NCI-H226 (cell line): ENCODE data around the gene NCR3LG1.

Experiments
- DNase-seq: peaks from one replicate; pipeline ENCODE4 v3.0.0-alpha.2; 2015

The NCR3LG1 gene

DNA sequence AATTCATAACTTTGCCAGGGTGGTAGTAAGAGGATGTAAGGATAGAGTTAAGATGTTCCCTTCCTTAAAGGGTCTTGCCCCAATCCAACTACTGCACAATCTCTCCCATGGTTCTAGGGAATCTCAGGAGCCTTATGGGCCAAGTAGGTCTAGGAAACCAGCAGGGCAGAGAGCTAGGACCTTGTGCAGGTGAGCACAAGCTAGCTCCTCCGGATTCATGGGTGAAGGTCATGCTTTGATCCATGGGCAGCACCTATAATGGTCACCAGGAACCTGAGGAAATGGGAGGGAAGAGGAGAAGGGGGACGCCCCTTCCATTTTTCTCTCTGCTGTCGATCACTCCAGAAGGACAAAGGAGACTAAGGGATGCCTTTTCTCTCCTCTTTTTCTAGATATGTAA is 20.0 kb downstream of the NCR3LG1 start:
- no peak for DNase-seq

DNA sequence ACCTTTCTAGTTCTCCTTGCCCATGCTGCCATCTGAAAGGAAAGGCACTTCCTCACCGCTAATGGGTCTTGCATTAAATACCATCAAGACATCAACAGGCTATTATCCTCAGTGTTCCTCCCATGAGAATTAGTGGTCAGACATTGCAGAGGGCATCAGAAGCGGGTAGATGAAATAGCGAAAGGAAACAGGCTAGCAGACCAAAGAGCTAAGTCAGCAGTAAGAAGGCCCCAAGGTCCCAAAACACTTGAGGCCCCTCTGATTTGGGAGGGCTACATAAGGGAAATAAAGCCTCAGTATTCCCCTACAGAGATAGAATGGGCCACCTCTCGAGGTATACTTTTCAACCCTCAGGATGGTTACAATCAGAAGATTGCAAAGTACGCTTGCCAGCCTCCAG is 23.9 kb downstream of the NCR3LG1 start:
- DNase-seq = no peak

DNA sequence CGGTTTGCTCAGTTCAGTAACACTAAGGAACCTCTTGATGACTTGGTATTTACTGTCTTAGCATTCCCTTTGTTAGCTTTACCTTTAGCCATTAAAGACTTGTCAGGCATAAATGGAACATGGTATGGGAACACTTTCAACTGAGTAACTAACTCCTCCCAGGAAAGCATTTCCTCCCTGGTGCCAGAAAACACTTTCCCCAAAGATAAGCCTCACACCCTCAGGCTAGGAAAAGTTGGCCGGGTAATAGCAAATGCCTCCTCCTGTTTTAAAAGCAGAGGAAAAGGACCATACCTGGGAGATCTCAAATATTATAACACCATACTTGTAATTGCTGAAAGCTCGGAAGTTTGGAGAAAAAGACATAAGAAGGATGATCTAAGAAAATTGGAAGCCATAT is 24.9 kb downstream of the NCR3LG1 start:
- DNase-seq = peak; percentile 86

DNA sequence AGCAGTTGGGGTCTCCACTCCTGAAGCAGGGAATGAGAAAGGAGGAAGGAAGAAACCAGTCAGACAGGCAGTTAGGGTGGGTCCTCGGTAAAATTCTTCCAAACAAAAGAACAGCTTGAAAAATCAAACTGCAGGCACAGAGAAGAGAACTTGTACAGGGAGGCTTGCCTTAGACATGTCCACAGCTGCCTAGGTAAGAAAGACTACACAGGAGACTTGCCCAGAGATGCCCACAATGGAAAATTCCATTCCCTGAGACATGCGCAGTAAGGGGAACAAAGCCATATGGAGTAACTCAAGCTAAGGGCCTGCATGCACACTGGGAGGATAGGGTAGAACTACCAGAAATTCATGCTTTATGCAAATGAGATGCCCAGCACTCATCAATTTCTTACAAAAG is 27.1 kb downstream of the NCR3LG1 start:
- DNase-seq = no peak

DNA sequence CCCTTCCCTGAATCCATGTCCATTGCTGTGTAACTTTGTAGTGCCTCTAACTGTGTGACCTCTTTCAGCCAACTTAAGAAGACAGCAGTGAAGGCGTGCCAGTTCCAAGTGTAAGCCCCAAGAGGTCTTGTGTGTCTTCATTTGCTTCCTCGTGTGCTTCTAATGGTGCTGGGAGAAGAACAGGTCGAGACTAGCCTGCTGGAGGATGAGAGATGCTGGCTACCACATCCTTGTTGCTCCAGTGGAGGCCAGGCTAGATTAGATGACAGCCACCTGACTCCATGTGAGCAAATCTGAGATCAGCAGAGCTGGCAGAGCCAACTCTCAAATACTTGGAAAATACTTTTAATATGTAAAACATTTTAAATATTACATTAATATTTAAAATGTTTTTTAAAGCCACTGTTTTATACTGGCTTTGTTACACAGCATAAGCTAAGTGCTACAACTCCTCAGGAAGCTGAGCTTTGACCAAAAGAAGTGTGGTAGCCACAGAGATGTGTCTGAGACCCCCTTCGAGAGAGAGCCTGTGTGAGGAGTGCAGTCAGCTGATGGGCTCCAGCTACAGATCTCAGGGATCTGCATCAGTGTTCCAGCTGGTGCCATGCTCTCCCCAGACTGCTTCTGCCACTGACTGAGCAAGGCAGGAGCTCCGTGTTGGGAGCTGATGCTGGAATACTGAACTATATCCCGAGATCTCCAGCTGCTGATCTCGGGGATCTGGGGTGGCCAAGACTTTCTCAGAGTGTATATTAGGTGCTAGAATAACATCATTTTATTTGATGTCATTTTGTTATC is 28.0 kb downstream of the NCR3LG1 start:
- DNase-seq = no peak

DNA sequence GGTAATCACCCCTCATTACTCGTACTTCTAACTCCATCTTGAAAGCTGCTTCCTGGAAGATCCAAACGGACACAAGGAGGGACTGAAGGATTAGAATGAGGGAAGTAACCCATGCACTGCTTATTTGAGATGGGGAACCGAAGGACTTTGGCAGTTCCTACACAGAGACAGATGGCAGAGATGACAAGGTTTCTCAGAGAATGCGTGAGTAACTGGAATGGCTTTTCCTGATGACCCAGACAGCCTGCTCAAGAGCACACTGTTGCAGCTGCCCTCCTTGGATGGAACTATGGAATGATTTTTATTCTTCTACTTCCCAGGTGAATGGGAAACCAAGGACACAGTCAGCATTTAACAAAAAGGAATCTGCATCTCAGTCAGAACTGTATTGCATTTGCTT is 29.6 kb downstream of the NCR3LG1 start:
- DNase-seq = no peak

DNA sequence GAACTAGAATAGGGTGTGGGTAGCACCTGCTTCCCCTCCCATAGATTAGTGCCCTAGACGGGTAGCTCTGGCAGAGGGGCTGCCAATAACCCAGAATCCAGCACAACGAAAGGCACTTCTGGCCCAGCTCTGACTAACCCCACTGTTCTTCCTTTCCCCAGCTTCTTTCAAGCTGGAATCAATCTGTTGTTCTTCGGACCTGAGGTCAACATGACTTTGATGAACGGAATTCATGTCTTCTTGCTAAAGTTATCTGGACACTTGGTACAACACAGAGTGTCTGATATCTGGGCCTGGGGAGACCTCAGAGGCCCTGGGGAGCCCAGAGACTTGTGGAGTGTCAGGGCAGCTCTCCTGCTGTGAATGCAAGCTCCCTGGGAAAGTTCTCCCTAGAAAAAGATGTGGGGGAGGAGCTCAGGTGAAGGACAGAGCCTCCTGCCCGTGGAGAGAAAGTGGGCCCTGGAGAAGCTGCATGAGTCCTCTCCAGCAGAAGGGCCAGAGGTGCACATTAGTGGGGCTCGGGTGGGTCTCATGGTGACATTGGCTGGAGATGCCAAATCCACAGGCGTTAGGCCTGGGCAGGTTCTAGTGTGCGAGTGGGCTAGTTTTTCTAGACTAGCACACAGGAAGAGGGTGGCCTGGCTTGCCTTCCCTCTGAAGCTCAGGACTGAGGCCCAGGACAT is 30.6 kb downstream of the NCR3LG1 start:
- DNase-seq = no peak

DNA sequence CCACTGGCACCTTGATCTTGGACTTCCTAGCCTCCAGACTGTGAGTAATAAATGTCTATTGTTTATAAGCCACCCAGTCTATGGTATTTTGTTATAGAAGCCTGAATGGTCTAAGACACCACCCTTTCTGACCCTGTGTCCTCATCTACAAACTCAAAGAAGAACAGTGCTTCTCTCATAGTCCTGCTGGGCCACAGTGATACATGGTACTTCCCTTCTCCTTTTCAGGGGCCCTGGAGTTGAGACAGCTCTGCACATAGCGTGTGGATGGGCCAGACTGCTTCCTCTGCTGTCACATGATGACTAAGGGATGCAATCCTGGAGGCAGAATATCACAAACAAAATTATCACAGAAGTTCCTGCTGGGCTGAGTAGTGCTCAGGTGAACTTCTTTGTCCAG is 31.9 kb downstream of the NCR3LG1 start:
- no peak for DNase-seq

DNA sequence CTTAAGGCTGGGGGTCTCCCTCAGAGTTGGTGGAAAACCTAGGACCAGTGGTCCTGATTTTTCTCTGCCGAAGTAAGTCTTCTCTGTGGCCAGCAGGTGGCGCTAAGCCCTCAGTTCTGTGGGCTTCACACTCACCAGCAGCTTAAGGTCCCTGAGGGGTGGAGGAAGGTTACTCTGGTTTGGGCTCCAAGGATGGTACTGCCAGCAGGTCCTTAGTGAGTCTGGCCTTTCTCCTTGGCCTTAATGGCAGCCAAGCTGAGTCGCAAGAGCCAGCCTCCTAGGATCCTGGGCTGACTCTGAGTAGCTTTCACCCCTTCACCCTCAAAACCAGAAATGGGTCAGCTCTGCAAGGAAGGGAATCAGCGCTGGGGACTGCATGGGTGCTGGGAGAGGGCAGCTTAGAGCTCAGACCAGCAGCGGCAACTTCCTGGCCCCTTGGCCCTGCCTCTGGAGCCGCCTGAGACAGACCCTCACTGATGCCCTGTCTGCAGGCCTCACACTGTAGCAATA is 32.5 kb downstream of the NCR3LG1 start:
- peak; percentile 60 for DNase-seq

DNA sequence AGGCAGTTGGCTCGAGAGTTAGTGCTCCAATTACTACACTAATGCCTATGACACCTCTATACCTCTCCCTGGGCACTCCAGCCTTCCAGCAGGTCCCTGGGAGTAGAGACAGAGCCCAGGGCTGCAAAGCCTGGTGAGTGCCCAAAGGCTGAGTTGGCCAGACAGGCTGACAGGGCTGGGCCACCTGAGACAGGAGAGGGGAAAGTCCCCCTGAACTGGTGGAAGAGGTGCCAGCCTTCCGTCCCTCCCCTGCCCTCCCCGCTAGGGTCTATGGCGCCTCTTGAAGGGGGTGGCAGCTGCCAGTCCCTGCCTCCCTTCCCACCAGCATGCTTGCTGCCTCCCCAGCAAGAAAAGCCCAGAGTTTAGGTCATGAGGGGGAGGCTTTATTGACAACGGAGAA is 33.9 kb downstream of the NCR3LG1 start:
- no peak for DNase-seq

DNA sequence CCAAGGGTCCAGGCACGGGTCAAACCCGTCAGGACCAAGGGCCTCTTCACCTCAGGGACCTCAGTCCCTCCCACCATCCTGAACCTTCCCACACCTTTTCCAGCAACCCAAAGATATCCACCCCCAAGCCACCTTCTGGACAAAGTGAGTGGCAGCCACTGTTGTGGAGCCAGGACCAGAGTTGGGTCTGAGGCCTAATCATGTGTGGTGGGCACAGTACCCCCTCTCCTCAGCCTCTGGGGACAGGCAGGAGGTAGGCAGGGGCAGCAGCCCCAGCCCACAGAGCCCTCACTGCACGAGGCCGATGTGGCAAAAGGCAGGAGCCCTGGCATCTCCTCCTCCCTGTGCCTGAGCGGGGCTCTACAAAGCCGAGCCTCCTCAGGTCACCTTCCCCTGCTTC is 34.3 kb downstream of the NCR3LG1 start:
- DNase-seq = no peak

DNA sequence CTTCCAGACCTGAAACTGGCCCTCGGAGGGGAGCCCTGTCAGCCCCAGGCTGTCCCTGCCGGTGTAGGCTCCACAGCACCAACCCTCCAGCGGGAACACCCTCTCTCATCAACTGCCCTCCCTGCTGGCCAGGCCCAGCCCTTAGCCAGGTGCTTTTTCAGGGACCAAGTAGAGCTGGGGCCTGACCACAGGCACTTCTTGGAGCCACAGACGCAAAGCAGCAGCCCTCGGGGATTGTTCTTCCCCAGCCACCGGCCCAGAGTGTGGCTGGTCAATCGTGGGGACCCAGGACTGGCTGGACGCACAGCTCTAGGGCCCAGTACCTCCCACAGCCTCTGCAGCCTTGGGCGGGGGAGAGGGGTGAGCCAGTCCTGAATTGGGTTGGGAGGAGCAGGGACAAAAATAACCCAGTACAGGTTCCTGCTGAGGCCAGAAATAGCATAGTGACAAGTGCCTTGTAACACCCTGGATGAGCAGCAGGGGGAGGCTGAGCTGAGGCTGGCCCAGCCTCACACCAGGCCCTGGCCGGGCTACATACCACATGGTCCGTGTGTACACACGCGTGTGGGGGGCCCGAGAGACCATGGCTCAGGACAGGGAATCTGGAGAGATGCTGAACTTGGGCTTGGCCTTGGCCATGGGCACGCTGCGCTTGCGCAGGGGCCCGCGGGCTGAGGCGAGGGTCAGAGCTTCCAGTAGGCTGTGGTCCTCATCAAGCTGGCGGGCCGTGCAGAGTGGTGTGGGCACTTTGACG is 34.9 kb downstream of the NCR3LG1 start:
- no peak for DNase-seq

DNA sequence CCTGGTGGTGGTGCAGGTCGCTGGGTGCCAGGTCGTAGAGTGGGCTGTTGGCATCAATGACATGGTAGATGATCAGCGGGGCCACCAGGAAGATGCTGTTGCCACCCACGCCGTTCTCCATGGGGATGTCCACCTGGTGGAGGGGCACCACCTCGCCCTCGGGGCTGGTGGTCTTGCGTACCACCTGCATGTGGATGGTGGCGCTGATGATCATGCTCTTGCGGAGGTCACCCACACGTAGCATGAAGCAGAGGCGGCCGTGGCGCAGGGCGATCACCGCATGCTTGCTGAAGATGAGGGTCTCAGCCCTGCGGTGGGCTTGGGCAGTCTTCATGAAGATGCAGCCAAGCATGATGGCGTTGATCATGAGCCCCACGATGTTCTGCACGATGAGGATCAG is 35.7 kb downstream of the NCR3LG1 start:
- no peak for DNase-seq

DNA sequence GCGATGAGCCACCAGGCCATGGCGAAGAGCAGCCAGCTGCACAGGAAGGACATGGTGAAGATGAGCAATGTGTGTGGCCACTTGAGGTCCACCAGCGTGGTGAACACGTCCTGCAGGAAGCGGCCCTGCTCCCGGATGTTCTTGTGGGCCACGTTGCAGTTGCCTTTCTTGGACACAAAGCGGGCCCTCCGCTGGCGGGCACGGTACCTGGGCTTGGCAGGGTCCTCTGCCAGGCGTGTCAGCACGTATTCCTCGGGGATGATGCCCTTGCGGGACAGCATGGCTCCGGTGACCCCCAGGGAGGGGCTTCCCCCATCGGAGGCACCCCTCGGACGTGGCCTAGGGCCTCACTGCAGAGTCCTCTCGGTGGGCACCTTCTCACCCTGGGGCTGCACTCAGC is 36.2 kb downstream of the NCR3LG1 start:
- no peak for DNase-seq

DNA sequence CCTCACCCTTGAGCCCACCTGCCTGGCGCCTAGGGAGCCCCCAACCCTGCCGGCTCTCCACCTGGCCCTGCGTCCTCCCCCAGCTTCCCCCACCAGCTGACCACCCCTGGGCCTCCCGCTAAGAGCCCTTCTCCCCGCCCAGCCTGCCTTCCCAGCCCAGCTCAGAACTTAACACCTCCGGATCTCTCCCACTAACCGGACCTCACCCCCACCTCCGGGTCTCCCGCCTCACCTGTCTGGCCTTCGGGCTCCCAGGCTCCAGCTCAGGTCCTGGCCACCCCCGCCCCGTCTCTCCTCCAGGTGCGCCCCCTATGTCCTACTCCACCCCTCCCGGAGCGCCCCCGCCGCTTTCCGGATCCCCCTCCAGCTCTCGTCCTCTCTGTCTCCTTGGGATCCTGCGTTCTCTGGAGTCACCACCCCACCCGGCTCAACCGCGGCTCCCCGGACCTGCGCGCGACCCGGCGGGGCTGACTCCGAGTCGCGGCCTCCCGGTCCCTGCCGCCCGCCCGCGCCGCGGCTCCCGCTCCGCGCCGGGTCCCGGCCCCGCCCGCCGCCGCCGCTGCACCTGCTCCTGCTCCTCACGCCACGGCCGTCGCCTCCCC is 37.1 kb downstream of the NCR3LG1 start, which contains the start of gene KCNJ11:
KCNJ11 (minus strand) TSS at position 51 of the 602 bp plus-strand sequence. CDS start 568 bp downstream, outside the sequence.
- DNase-seq = no peak

DNA sequence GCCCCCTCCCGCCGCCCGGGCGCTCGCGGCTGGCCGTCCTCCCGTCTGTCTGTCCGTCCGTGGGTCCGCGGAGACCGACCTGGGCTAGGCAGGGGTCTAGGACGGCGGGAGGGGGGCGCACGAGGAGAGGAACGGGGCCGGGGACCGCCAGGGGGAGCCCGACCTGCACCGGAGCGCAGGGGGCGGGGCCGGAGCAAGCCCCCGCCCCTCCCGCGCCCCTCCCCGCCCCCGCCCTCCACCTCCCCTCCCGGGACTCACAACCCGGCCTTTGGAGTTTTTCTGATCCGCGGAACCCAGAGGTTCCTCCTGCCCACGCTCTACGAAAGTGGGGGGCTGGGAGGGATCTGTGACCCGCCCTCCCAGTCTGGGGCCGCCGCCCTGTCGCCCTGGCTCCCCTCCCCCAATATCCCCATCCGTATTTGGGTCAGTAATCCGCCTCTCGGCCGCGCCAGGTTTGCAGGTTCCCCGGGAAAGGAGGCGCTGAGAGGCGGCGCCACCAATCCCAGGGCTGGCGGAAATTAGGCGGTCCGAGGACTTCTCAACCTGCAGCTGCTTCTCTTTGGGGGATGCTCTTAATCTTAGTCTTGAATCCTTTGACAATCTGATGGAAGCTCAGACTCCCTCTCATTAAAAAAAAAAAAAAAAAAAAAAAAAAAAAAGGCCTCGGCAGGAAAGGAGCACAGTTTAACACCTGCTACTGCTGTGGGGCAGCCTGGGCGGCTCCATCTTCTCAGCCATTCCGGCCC is 37.8 kb downstream of the NCR3LG1 start:
- peak; percentile 21 for DNase-seq

DNA sequence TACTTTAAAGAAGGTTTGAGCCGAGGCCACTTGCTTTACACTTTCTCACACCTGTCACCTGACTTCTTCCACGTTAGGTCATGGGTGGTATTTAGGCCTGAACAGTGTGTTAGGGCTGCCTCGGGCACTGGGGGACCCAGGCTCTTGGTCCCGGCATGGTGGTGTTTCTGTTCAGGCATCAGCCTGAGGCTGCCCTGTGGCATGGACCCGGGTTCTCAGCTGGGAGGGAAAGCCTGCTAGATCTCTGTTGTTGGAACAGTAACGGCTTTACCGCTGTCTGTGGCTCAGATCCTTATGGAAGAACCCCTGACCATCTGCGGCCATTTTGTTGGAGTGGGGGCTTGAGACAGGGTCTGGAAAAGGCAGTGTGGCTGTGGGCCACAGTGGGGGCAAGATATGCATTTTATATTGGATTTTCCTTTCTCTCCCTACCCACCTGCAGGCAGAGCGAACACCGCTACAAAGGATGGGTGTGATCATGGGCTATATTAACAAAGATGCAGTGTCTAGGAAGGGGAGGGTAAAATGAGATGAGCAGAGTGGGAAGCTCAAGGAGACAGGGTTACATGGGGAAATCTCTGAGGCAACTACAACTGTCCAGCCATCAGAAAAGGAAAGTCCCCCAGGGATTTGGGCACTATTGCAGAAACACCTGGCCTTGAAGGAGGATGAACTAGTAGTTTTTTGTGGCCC is 38.5 kb downstream of the NCR3LG1 start:
- no peak for DNase-seq

DNA sequence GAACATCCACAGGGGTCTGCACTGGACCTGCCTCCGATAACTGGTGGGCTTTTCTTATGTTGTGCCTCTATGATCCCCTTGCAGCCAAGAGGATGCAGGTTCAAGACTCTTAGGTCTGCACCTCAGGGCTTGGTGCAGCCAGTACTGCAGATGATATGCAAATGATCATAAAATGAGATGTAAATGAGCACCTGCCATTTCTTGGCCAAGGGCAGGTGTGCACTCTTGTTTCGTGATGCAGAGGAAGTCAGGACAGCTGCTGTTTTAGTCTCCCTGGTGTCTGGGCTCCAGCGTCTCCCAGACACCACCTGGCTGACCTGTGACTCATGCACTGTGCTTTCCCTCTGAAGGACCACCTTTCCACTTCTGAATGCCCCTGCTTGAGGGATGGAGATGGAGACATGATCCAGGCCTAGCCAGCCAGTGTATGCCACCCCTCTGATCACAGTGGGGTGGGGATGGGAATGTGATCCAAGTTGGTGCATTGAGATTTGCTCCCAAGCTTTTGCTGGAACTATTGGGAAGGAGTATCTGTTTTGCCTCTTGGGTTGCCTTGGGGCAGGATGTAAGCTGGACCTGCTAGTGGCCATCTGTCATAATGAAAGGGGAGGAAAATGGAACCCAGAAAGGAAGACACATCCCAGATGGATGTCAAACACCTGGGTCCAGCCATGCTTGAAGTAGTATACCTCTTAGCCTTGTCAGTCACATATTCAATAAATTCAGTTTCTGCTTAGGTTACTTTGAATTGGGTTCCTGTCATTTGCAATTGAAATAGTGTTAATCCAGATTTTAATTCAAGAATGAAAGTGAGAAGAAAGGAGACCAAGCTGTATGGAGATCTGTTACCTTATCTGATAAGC is 40.1 kb downstream of the NCR3LG1 start:
- DNase-seq = no peak

DNA sequence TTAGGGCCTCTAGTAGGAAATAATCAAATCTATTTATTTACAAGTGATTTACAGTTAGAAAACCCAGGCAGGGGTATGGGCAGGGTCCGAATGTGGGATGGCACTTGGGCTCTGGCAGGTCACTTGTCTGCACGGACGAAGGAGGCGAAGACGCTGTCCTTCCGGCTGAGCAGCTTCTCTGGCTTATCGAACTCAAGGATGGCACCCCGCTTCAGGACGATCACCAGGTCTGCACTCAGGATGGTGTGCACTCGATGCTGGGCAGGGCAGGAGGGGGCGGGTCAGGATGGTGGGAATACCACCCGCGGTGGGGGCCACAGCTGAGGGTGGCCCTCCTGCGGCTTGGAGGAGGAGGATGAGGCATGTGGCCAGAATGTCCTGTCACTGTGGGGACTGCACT is 41.3 kb downstream of the NCR3LG1 start:
- no peak for DNase-seq

DNA sequence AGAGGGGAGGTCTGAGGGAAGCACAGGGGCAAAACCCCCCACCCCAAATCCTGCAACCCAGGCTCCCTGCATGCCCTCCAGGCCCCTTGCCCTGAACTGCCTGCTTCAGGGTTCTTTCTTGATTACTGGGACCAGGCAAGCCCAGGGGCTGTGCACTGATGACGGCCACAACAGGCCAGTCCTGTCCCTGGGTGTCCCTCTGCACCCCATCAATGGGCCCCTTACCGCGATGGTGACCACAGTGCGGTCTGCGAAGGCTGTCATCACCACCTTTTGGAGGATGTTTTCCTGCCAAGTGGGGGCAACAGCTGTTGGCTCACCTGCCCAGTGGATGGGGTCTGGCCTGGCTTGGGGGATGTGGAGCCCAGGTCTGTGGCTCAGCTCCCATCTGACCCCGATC is 41.9 kb downstream of the NCR3LG1 start:
- no peak for DNase-seq
